Measurements from ENCODE around the gene CASP8.
"Not testable (repeated sequence)": the region's sequence is repeated elsewhere in the genome, so short reads cannot be mapped to it uniquely, and the experiment has no call there.

GRCh38 chr2:201239167-201239935 is 21.0 kb upstream of the CASP8 start:
- not testable (repeated sequence) for TF ChIP-seq CTCF, EZH2 (IDR thresholded peaks at IDR 0.05)
